Panc1 (cell line): ENCODE data around the gene POLR2A.

ENCODE experiments used
- POLR2AphosphoS5 ChIP-seq: IDR thresholded peaks from 2 replicates; pipeline ENCODE4 v1.6.1; 2012; ENCODE audit warnings: mild to moderate bottlenecking, low read depth, low read length, moderate library complexity
- SIN3A ChIP-seq: IDR thresholded peaks from 2 replicates; pipeline ENCODE4 v1.6.1; 2012; ENCODE audit warnings: low read depth, mild to moderate bottlenecking, low read length, moderate library complexity, borderline replicate concordance; ENCODE audit not compliant: insufficient read depth
- TCF7L2 ChIP-seq: IDR thresholded peaks from 2 replicates; pipeline ENCODE4 v1.6.1; 2011; ENCODE audit warnings: mild to moderate bottlenecking, low read depth, low read length, inconsistent platforms
- TF ChIP-seq, protein P1 (sequence below): fragments of 450-650 bp; IDR thresholded peaks from 2 replicates; pipeline ENCODE4 v1.5.1; 2017; ENCODE audit warnings: mild to moderate bottlenecking

DNA sequence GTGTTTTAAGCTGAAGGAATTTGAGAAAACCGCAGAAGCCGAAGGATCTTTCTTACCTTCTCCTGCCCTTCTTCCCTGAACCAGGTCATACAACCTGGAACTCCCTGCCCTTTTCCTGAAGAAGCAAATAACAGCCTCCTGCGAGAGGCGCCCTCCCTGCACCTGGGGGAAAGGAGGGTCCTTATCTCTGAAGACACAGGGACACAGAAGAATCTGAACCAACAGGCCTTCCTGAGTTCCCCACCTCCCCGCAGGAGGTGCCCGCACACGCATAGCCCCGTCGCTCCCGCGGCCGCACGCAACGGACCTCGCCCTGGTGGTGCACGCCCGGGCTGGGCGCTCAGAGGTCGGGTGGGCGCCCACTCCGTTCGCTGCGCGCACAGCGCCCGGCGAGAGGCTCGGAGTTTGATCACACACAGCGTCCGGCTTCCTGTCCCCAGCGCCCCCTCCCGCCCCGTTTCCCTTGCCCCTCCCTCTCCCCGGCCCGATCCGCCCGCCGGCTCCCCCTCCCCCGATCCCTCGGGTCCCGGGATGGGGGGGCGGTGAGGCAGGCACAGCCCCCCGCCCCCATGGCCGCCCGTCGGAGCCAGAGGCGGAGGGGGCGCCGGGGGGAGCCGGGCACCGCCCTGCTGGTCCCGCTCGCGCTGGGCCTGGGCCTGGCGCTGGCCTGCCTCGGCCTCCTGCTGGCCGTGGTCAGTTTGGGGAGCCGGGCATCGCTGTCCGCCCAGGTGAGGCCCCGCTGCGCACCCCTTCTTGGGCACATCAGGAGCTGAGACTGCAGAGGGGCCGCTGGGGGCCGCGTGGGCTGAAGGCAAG lies 64.6 kb downstream of the POLR2A start, which contains the start of gene TNFSF12:
- TF ChIP-seq, protein P1, sequence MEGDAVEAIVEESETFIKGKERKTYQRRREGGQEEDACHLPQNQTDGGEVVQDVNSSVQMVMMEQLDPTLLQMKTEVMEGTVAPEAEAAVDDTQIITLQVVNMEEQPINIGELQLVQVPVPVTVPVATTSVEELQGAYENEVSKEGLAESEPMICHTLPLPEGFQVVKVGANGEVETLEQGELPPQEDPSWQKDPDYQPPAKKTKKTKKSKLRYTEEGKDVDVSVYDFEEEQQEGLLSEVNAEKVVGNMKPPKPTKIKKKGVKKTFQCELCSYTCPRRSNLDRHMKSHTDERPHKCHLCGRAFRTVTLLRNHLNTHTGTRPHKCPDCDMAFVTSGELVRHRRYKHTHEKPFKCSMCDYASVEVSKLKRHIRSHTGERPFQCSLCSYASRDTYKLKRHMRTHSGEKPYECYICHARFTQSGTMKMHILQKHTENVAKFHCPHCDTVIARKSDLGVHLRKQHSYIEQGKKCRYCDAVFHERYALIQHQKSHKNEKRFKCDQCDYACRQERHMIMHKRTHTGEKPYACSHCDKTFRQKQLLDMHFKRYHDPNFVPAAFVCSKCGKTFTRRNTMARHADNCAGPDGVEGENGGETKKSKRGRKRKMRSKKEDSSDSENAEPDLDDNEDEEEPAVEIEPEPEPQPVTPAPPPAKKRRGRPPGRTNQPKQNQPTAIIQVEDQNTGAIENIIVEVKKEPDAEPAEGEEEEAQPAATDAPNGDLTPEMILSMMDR, result no peak; the same call in 1 of the 2 replicates
- TF ChIP-seq POLR2AphosphoS5 (no peak), TCF7L2 (no peak), SIN3A (no peak)
